IMR-90 (cell line): ENCODE data around the gene CFAP92. TPM values are rescaled to one million over a fixed set of nuclear protein-coding genes. Genes with fewer than 3 reads are reported as not detected.

Experiments used
- ATAC-seq: fragments of 200-7000 bp; cut with Tn5 transposase; 2 replicates; pipeline ENCODE4 v1.9.1; 2020; ENCODE audit warnings: low read depth, mild to moderate bottlenecking, moderate library complexity
- BruUV-seq: library from RNA; stranded (reverse); fragments of 400-500 nt; replicated peaks from 2 replicates; lab custom pipeline; 2021; lab: Mats Ljungman, UMichigan
- CTCF ChIA-PET: fragments of 300-600 bp; formaldehyde crosslinking; extraction: SDS; loops from one replicate; lab custom pipeline; 2021; ENCODE audit warnings: antibody characterized with exemption; lab: Yijun Ruan, JAX
- POLR2A ChIA-PET: fragments of 300-600 bp; sonication (Branson Sonifier 250); formaldehyde crosslinking; loops from one replicate; lab custom pipeline; 2022; ENCODE audit warnings: antibody characterized with exemption; ENCODE audit not compliant: unreplicated experiment; lab: Charles Lee
- DNase-seq: peaks from one replicate; pipeline ENCODE4 v3.0.0; 2013
- H2AFZ ChIP-seq: replicated peaks from 2 replicates; pipeline ENCODE3; 2013; ENCODE audit warnings: low read length, mild to moderate bottlenecking; ENCODE audit not compliant: poor library complexity
- H2AK5ac ChIP-seq: 2 replicates; pipeline ENCODE4 v1.6.1; 2013; ENCODE audit warnings: low read depth, low read length, inconsistent platforms
- H2AK9ac ChIP-seq: replicated peaks from 2 replicates; pipeline ENCODE3; 2013; ENCODE audit warnings: mild to moderate bottlenecking, low read depth, low read length, moderate library complexity; ENCODE audit not compliant: poor library complexity
- H2BK120ac ChIP-seq: 2 replicates; pipeline ENCODE4 v1.6.1; 2013; ENCODE audit warnings: low read depth, low read length, inconsistent platforms
- H2BK15ac ChIP-seq: 3 replicates; pipeline ENCODE4 v1.6.1; 2013; ENCODE audit warnings: low read depth, low read length, inconsistent platforms
- H2BK20ac ChIP-seq: 2 replicates; pipeline ENCODE4 v1.6.1; 2013; ENCODE audit warnings: low read depth, mild to moderate bottlenecking, inconsistent platforms, low read length, moderate library complexity
- H2BK5ac ChIP-seq: 2 replicates; pipeline ENCODE4 v1.6.1; 2013; ENCODE audit warnings: mild to moderate bottlenecking, low read depth, low read length, inconsistent platforms; ENCODE audit not compliant: poor library complexity, severe bottlenecking
- H3K14ac ChIP-seq: replicated peaks from 2 replicates; pipeline ENCODE4 v1.6.1; 2013; ENCODE audit warnings: low read depth, low read length, inconsistent platforms
- H3K18ac ChIP-seq: 2 replicates; pipeline ENCODE4 v1.6.1; 2013; ENCODE audit warnings: low read depth, low read length, control low read depth
- H3K23ac ChIP-seq: 2 replicates; pipeline ENCODE4 v1.6.1; 2013; ENCODE audit warnings: low read depth, low read length, inconsistent platforms
- H3K27ac ChIP-seq: 2 replicates; pipeline ENCODE4 v1.5.1; 2013; ENCODE audit warnings: mild to moderate bottlenecking, control low read depth, low read length; ENCODE audit not compliant: insufficient read depth
- H3K27me3 ChIP-seq: 2 replicates; pipeline ENCODE4 v1.6.1; 2013; ENCODE audit warnings: low read length; ENCODE audit not compliant: control insufficient read depth, insufficient read depth
- H3K36me3 ChIP-seq: 2 replicates; pipeline ENCODE4 v1.6.1; 2013; ENCODE audit warnings: low read length, mixed read lengths; ENCODE audit not compliant: control insufficient read depth, insufficient read depth
- H3K4ac ChIP-seq: 2 replicates; pipeline ENCODE4 v1.6.1; 2013; ENCODE audit warnings: low read depth, low read length, inconsistent platforms
- H3K4me1 ChIP-seq: 2 replicates; pipeline ENCODE4 v1.6.1; 2013; ENCODE audit warnings: low read length, mixed read lengths; ENCODE audit not compliant: control insufficient read depth, insufficient read depth
- H3K4me2 ChIP-seq: 2 replicates; pipeline ENCODE4 v1.6.1; 2013; ENCODE audit warnings: low read depth, mild to moderate bottlenecking, control low read depth, low read length, moderate library complexity
- H3K4me3 ChIP-seq: 2 replicates; pipeline ENCODE4 v1.5.1; 2013; ENCODE audit warnings: low read depth, mild to moderate bottlenecking, control low read depth, low read length, moderate library complexity; ENCODE audit not compliant: insufficient read depth
- H3K56ac ChIP-seq: 2 replicates; pipeline ENCODE4 v1.6.1; 2013; ENCODE audit warnings: low read length, inconsistent platforms; ENCODE audit not compliant: insufficient read depth; ENCODE audit errors: extremely low read depth
- H3K79me1 ChIP-seq, 2 experiments: 2 replicates each; pipeline ENCODE4 v1.6.1; 2013; ENCODE audit warnings: low read length in 2 of 2, inconsistent platforms in 1 of 2, low read depth in 1 of 2
- H3K9ac ChIP-seq: 2 replicates; pipeline ENCODE4 v1.6.1; 2013; ENCODE audit warnings: low read depth, low read length, control low read depth
- H3K9me1 ChIP-seq: 2 replicates; pipeline ENCODE4 v1.6.1; 2013; ENCODE audit warnings: low read length, inconsistent platforms; ENCODE audit not compliant: insufficient read depth
- H3K9me3 ChIP-seq: 2 replicates; pipeline ENCODE4 v1.6.1; 2013; ENCODE audit warnings: low read length; ENCODE audit not compliant: control insufficient read depth, insufficient read depth
- H4K20me1 ChIP-seq: 2 replicates; pipeline ENCODE4 v1.6.1; 2013; ENCODE audit warnings: low read length, inconsistent platforms; ENCODE audit not compliant: insufficient read depth
- H4K5ac ChIP-seq: 2 replicates; pipeline ENCODE4 v1.6.1; 2013; ENCODE audit warnings: mild to moderate bottlenecking, low read depth, low read length, control low read depth
- H4K8ac ChIP-seq, 2 experiments: 2 replicates each; pipeline ENCODE4 v1.6.1; 2013; ENCODE audit warnings: low read depth in 2 of 2, low read length in 2 of 2, control low read depth in 1 of 2, inconsistent platforms in 1 of 2
- H4K91ac ChIP-seq: 2 replicates; pipeline ENCODE4 v1.6.1; 2013; ENCODE audit warnings: low read depth, low read length, inconsistent platforms; ENCODE audit not compliant: insufficient read depth
- CHD1 ChIP-seq: IDR thresholded peaks from 2 replicates; pipeline ENCODE4 v1.6.1; 2012; ENCODE audit warnings: low read depth, low read length, improper control_type of control experiment
- ELK1 ChIP-seq: fragments of 150-350 bp; IDR thresholded peaks from 2 replicates; pipeline ENCODE4 v1.6.1; 2016; ENCODE audit warnings: low read depth, mild to moderate bottlenecking, low read length, moderate library complexity, borderline replicate concordance
- MAFK ChIP-seq: IDR thresholded peaks from 2 replicates; pipeline ENCODE4 v1.6.1; 2012; ENCODE audit warnings: low read depth, low read length, improper control_type of control experiment
- NFE2L2 ChIP-seq: fragments of 150-350 bp; IDR thresholded peaks from 2 replicates; pipeline ENCODE4 v1.6.1; 2016; ENCODE audit warnings: low read depth, mild to moderate bottlenecking, low read length
- RCOR1 ChIP-seq: IDR thresholded peaks from 2 replicates; pipeline ENCODE4 v1.6.1; 2012; ENCODE audit warnings: mild to moderate bottlenecking, low read length, improper control_type of control experiment; ENCODE audit not compliant: insufficient replicate concordance
- WGBS, 2 experiments: methylation state at CpG; one replicate each; pipeline versions ENCODE4 v1.1.5 to v1.1.7; 2013; ENCODE audit warnings: missing lambda C conversion rate in 2 of 2; ENCODE audit not compliant: insufficient read length in 1 of 2; ENCODE audit errors: extremely low coverage in 2 of 2; 5-methylcytosine and 5-hydroxymethylcytosine counted together
- dilution Hi-C: fragments of 300-500 bp; cut with HindIII; formaldehyde crosslinking; loops from one replicate; pipeline ENCODE4 v1.14.3; 2018; ENCODE audit warnings: low sequenced_read_pairs; ENCODE audit not compliant: unreplicated experiment
- in situ Hi-C: fragments of 300-500 bp; cut with MboI; formaldehyde crosslinking; loops from 3 replicates; pipeline ENCODE4 v1.14.3; 2019; ENCODE audit warnings: low sequenced_read_pairs, inconsistent platforms, mixed read lengths
- intact Hi-C: fragments of 100-400 bp; cut with micrococcal nuclease; formaldehyde crosslinking; loops from 2 replicates; pipeline ENCODE4 v1.10.0; 2022
- polyA plus RNA-seq, 3 experiments: library from polyadenylated mRNA; depleted of rRNA; stranded (reverse); fragments of >200 nt; gene quantifications; 2 replicates each; pipeline ENCODE4 v1.2.3, GENCODE V29; 2012; ENCODE audit warnings: low replicate concordance in 1 of 3
- total RNA-seq: library from RNA; depleted of rRNA; stranded (reverse); fragments of >200 nt; gene quantifications from 2 replicates; pipeline ENCODE4 v1.2.3, GENCODE V29; 2012
- TF ChIP-seq, protein P1 (sequence below): fragments of 150-350 bp; IDR thresholded peaks from 2 replicates; pipeline ENCODE4 v1.6.1; 2017; ENCODE audit warnings: mild to moderate bottlenecking, antibody characterized with exemption, low read length, low read depth

Gene CFAP92
- total and polyA plus RNA-seq, 2 of the 4 experiments (the other 2 are of a cell fraction), result not detected

GRCh38 chr3:129003578-129004112, 9.8 kb upstream of the CFAP92 start:
- BruUV-seq, result no TSS peak
- Histone ChIP-seq H3K4me2 (no peak overlapping the region), H3K27ac (no peak overlapping the region), H3K79me1 (no peaks in the 10 kb centered on the region), H3K23ac (no peak overlapping the region), H3K27me3 (peaks cover 65% of the 10 kb centered on the region), H3K9me1 (no peaks in the 10 kb centered on the region; the same call in 1 of the 2 replicates), H3K9ac (no peak overlapping the region), H4K91ac (no peak overlapping the region), H3K18ac (no peak overlapping the region), H4K5ac (no peak overlapping the region), H2BK5ac (no peak overlapping the region), H3K56ac (no peak overlapping the region), H3K4ac (no peak overlapping the region), H3K36me3 (no peaks in the 10 kb centered on the region), H2AK5ac (no peak overlapping the region), H2BK15ac (no peak overlapping the region), H4K20me1 (no peaks in the 10 kb centered on the region), H2BK120ac (no peak overlapping the region), H2BK20ac (no peak overlapping the region), H3K9me3 (no peaks in the 10 kb centered on the region), H3K4me3 (no peak overlapping the region), H3K4me1 (peaks cover 12% of the 10 kb centered on the region), H4K8ac (no peak overlapping the region), H2AK9ac (no peak overlapping the region), H3K14ac (no peak overlapping the region), H2AFZ (no peak overlapping the region)
- ChIA-PET CTCF (interaction anchor here (0.6 kb wide), 1 partner anchor 33 kb away, joined by 3 read pairs; no protein-coding TSS in a partner anchor), POLR2A (no interaction called here)
- TF ChIP-seq CHD1, result no peak
- TF ChIP-seq NFE2L2, result no peak
- no peak for TF ChIP-seq ELK1
- no peak for TF ChIP-seq MAFK
- TF ChIP-seq, protein P1, sequence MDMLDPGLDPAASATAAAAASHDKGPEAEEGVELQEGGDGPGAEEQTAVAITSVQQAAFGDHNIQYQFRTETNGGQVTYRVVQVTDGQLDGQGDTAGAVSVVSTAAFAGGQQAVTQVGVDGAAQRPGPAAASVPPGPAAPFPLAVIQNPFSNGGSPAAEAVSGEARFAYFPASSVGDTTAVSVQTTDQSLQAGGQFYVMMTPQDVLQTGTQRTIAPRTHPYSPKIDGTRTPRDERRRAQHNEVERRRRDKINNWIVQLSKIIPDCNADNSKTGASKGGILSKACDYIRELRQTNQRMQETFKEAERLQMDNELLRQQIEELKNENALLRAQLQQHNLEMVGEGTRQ, result no peak
- no peak for TF ChIP-seq RCOR1
- no peak for ATAC-seq
- dilution Hi-C loops (no loop called here), intact Hi-C loops (no loop called here), in situ Hi-C loops (no loop called here)
- 21% methylated on average over 40 of the region's 55 CpGs; no CpG with 5 or more reads in 1 of the 2 experiments for WGBS, 2 experiments
- DNase-seq, result no peak
